ENCODE measurements around the gene TCF12. TPM values are rescaled to one million over a fixed set of nuclear protein-coding genes. Genes with fewer than 3 reads are reported as not detected.

TCF12 gene
- total RNA-seq, 3 donors from 2014 or later: 164 to 198 (median 174) TPM

DNA sequence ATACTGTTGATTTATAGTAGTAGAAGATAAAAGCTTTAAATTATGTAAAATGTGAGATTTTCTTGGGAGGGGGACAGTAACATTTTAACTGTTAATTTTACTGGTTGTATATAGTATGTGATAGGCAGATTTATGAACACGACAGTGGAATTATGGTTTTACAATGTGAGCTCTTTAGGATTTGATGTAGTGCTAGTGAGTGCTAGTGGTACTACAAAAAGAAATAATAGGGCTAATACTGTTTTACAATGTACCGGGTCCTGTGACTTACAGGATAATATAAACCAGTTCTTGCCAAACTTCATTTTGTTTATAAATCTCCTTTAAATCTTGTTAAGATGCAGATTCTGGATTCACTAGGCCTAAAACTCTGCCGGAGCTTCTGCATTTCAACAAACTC lies 165.7 kb downstream of the TCF12 start:
- H3K9me3 ChIP-seq: no peaks in the 10 kb centered on the region
- TF ChIP-seq CTCF (IDR thresholded peaks at IDR 0.05) (no peak), POLR2AphosphoS5 (IDR thresholded peaks at IDR 0.05) (no peak), POLR2A (IDR thresholded peaks at IDR 0.05) (no peak)
- no peak overlapping the region for H3K4me3 ChIP-seq
- intact Hi-C loops (cut with DNase I; ENCODE audit: low total_unique reads): loop anchor here (2.0 kb wide), 1 partner anchor 45 kb away; no protein-coding TSS in a partner anchor
- H3K36me3 ChIP-seq: no peaks in the 10 kb centered on the region
- H3K4me1 ChIP-seq: no peaks in the 10 kb centered on the region
- no peaks in the 10 kb centered on the region for H3K27me3 ChIP-seq
- no peak for DNase-seq (ENCODE audit: low spot score in 2 of 2)
- no peak overlapping the region for H3K27ac ChIP-seq

GRCh38 chr15:57085267-57085666 lies 166.8 kb downstream of the TCF12 start:
- Histone ChIP-seq H3K4me3 (no peak overlapping the region), H3K4me1 (no peaks in the 10 kb centered on the region), H3K9me3 (no peaks in the 10 kb centered on the region), H3K27ac (no peak overlapping the region), H3K27me3 (no peaks in the 10 kb centered on the region), H3K36me3 (no peaks in the 10 kb centered on the region)
- intact Hi-C loops (cut with DNase I; ENCODE audit: low total_unique reads): loop anchor here (2.0 kb wide), 1 partner anchor 46 kb away; no protein-coding TSS in a partner anchor
- DNase-seq (ENCODE audit: low spot score in 2 of 2): no peak
- TF ChIP-seq CTCF (IDR thresholded peaks at IDR 0.05): no peak
- no peak for TF ChIP-seq POLR2AphosphoS5 (IDR thresholded peaks at IDR 0.05)
- no peak for TF ChIP-seq POLR2A (IDR thresholded peaks at IDR 0.05)

GRCh38 chr15:57086857-57087427 lies 168.5 kb downstream of the TCF12 start:
- no peaks in the 10 kb centered on the region for H3K27me3 ChIP-seq
- intact Hi-C loops (cut with DNase I; ENCODE audit: low total_unique reads): no loop called here
- H3K4me3 ChIP-seq: no peak overlapping the region
- no peak overlapping the region for H3K27ac ChIP-seq
- no peaks in the 10 kb centered on the region for H3K4me1 ChIP-seq
- DNase-seq (ENCODE audit: low spot score in 2 of 2): no peak
- no peaks in the 10 kb centered on the region for H3K9me3 ChIP-seq
- no peaks in the 10 kb centered on the region for H3K36me3 ChIP-seq
- TF ChIP-seq CTCF (IDR thresholded peaks at IDR 0.05) (no peak), POLR2A (IDR thresholded peaks at IDR 0.05) (no peak), POLR2AphosphoS5 (IDR thresholded peaks at IDR 0.05) (no peak)

DNA sequence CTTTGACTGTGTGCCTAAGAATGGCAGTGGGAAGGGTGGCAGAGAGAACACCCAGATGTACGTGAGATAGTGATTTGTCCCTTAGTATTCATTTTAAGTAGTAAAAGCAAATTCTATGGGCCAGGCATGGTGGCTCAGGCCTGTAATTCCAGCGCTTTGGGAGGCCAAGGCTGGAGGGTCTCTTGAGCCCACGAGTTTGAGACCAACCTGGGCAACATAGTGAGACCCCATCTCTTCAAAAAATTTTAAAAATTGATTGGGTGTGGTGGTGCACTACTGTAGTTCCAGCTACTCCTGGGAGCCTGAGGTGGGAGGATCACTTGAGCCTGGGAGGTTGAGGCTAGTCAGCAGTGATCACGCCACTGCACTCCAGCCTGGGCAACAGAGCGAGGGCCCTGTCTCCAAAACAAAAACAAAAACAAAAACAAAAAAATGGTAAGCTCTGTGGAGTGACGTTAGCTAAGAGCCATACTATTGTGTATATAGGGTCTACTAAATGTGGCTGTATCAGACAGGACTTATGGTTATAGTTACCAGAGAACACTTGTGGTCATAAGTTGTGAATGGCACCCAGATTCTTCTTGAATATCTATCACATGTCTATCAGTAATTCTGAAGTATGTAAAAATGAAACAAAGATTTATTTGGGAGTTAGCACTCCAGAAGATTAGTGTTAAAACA lies 171.5 kb downstream of the TCF12 start:
- Histone ChIP-seq H3K36me3 (no peaks in the 10 kb centered on the region), H3K27me3 (no peaks in the 10 kb centered on the region), H3K9me3 (no peaks in the 10 kb centered on the region), H3K4me3 (no peak overlapping the region), H3K27ac (no peak overlapping the region), H3K4me1 (no peaks in the 10 kb centered on the region)
- TF ChIP-seq POLR2AphosphoS5 (IDR thresholded peaks at IDR 0.05) (no peak), CTCF (IDR thresholded peaks at IDR 0.05) (no peak)
- DNase-seq (ENCODE audit: low spot score in 2 of 2): no peak
- intact Hi-C loops (cut with DNase I; ENCODE audit: low total_unique reads): no loop called here

DNA sequence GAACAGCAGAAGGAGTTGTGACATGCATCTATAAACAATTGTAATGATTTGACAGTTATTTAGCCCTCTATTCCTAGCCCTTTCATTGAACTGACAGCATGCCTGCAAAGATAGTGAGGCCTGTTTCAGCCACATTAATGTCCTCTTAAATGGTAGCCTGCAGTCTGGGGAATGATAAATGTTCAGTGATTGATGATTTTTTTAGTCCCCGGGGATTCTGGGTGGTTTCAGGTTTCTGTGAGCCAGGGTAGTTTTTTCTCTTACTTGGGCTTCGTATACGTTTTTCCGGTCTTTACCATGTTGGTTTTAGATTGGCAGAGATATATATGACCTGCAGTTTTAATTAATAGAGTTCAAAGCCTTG lies 172.0 kb downstream of the TCF12 start:
- no peaks in the 10 kb centered on the region for H3K9me3 ChIP-seq
- TF ChIP-seq CTCF (IDR thresholded peaks at IDR 0.05): no peak
- no peak for TF ChIP-seq POLR2A (IDR thresholded peaks at IDR 0.05)
- TF ChIP-seq POLR2AphosphoS5 (IDR thresholded peaks at IDR 0.05): no peak
- no peak overlapping the region for H3K27ac ChIP-seq
- H3K4me3 ChIP-seq: no peak overlapping the region
- no peaks in the 10 kb centered on the region for H3K4me1 ChIP-seq
- H3K27me3 ChIP-seq: no peaks in the 10 kb centered on the region
- intact Hi-C loops (cut with DNase I; ENCODE audit: low total_unique reads): no loop called here
- no peaks in the 10 kb centered on the region for H3K36me3 ChIP-seq
- DNase-seq (ENCODE audit: low spot score in 2 of 2): no peak
